HepG2 (cell line): ENCODE measurements around the gene VPS13D. TPM values are rescaled to one million over a fixed set of nuclear protein-coding genes. Genes with fewer than 3 reads are reported as not detected.

ENCODE experiments used
- ATAC-seq: fragments of 200-7000 bp; cut with Tn5 transposase; 3 replicates; pipeline ENCODE4 v1.9.1; 2020; ENCODE audit warnings: mild to moderate bottlenecking, moderate library complexity
- BruUV-seq: library from RNA; stranded (reverse); fragments of 400-500 nt; replicated peaks from 2 replicates; lab custom pipeline; 2021; lab: Mats Ljungman, UMichigan
- CTCF ChIA-PET: fragments of 300-600 bp; formaldehyde crosslinking; extraction: SDS; loops from one replicate; lab custom pipeline; 2021; ENCODE audit warnings: low total read pairs, inconsistent platforms, low intra/inter-chr PET ratio; lab: Yijun Ruan, JAX
- POLR2A ChIA-PET: fragments of 350-600 bp; sonication (Branson Sonifier 250); formaldehyde crosslinking; loops from one replicate; lab custom pipeline; 2020; ENCODE audit warnings: antibody characterized with exemption, inconsistent platforms; lab: Yijun Ruan, JAX
- DNase-seq: peaks from one replicate; pipeline ENCODE4 v3.0.0-alpha.2; 2015; ENCODE audit warnings: low spot score
- FAIRE-seq: peaks from 3 replicates; lab custom pipeline; 2011; peaks lifted over from hg19 to GRCh38; lab: Jason Lieb, UNC
- H2AFZ ChIP-seq: one replicate; pipeline ENCODE4 v1.6.1; 2011; ENCODE audit warnings: low read length, inconsistent platforms
- H3K27ac ChIP-seq: fragments of 300-600 bp; 3 replicates; pipeline ENCODE4 v1.8.0; 2011; ENCODE audit warnings: mixed run types, mild to moderate bottlenecking, mixed read lengths, low read length, inconsistent platforms; ENCODE audit not compliant: insufficient read depth; ENCODE audit errors: extremely low read length
- H3K27me3 ChIP-seq, 2 experiments: fragments of 200-600 bp in 1 of 2; 2 replicates in 1 of 2; 3 replicates in 1 of 2; pipeline versions ENCODE4 v1.6.0 to v1.8.0; 2011; ENCODE audit warnings: low read length in 2 of 2, mild to moderate bottlenecking in 2 of 2, moderate library complexity in 2 of 2, inconsistent platforms in 1 of 2; ENCODE audit not compliant: insufficient read depth in 2 of 2, control insufficient read depth in 1 of 2
- H3K36me3 ChIP-seq, 2 experiments: fragments of 200-600 bp in 1 of 2; replicated peaks in 1 of 2; 2 replicates in 1 of 2; 3 replicates in 1 of 2; pipeline versions ENCODE4 v1.5.1 to v1.8.0; 2011; ENCODE audit warnings: low read length in 2 of 2, inconsistent platforms in 1 of 2; ENCODE audit not compliant: insufficient read depth in 2 of 2, control insufficient read depth in 1 of 2
- H3K4me1 ChIP-seq: 2 replicates; pipeline ENCODE4 v1.5.1; 2012; ENCODE audit warnings: low read length, inconsistent platforms; ENCODE audit not compliant: insufficient read depth
- H3K4me2 ChIP-seq: 2 replicates; pipeline ENCODE4 v1.6.0; 2011; ENCODE audit warnings: low read depth, low read length, inconsistent platforms
- H3K4me3 ChIP-seq, 3 experiments: fragments of 200-600 bp in 1 of 3; sonication (generic), shearing (Covaris generic) in 1 of 3; replicated peaks in 1 of 3; 2 replicates each; pipeline ENCODE4 v1.5.1; 2011 to 2016; ENCODE audit warnings: low read length in 3 of 3, inconsistent platforms in 2 of 3, low read depth in 2 of 3, mild to moderate bottlenecking in 2 of 3, control low read depth in 1 of 3, mixed read lengths in 1 of 3; ENCODE audit not compliant: insufficient read depth in 1 of 3
- H3K79me2 ChIP-seq: one replicate; pipeline ENCODE4 v1.6.1; 2011; ENCODE audit warnings: low read length, inconsistent platforms; ENCODE audit not compliant: insufficient read depth
- H3K9ac ChIP-seq: 2 replicates; pipeline ENCODE4 v1.6.0; 2011; ENCODE audit warnings: mild to moderate bottlenecking, low read depth, low read length, inconsistent platforms; ENCODE audit not compliant: insufficient read depth
- H3K9me3 ChIP-seq: 2 replicates; pipeline ENCODE4 v1.5.1; 2012; ENCODE audit warnings: mild to moderate bottlenecking, low read length
- H4K20me1 ChIP-seq: 2 replicates; pipeline ENCODE4 v1.6.0; 2011; ENCODE audit warnings: inconsistent platforms, mild to moderate bottlenecking, low read length, moderate library complexity; ENCODE audit not compliant: insufficient read depth
- HOXA5 ChIP-seq: sonication (generic); formaldehyde crosslinking; IDR thresholded peaks from 2 replicates; pipeline ENCODE4 v1.4.0; 2020; ENCODE audit warnings: missing genetic modification reagents
- TBP ChIP-seq: sonication (generic); formaldehyde crosslinking; IDR thresholded peaks from 2 replicates; pipeline ENCODE4 v1.5.0; 2020; ENCODE audit warnings: missing genetic modification reagents
- ZBTB21 ChIP-seq: sonication (generic); formaldehyde crosslinking; IDR thresholded peaks from 2 replicates; pipeline ENCODE4 v1.4.0; 2020; ENCODE audit warnings: missing genetic modification reagents
- ZNF136 ChIP-seq: sonication (generic); formaldehyde crosslinking; IDR thresholded peaks from 2 replicates; pipeline ENCODE4 v1.8.1; 2022; ENCODE audit warnings: low read depth, mild to moderate bottlenecking, moderate library complexity, missing genetic modification reagents
- ZNF615 ChIP-seq: sonication (generic); formaldehyde crosslinking; IDR thresholded peaks from 2 replicates; pipeline ENCODE4 v1.5.0; 2020; ENCODE audit warnings: mild to moderate bottlenecking, missing genetic modification reagents, borderline replicate concordance
- ZNF616 ChIP-seq: sonication (generic); formaldehyde crosslinking; IDR thresholded peaks from 2 replicates; pipeline ENCODE4 v1.5.0; 2020; ENCODE audit warnings: low read depth, mild to moderate bottlenecking, missing genetic modification reagents
- ZNF660 ChIP-seq: sonication (generic); formaldehyde crosslinking; IDR thresholded peaks from 2 replicates; pipeline ENCODE4 v1.5.1; 2020; ENCODE audit warnings: mild to moderate bottlenecking, low read depth, missing genetic modification reagents, borderline replicate concordance
- ZNF891 ChIP-seq: sonication (generic); formaldehyde crosslinking; IDR thresholded peaks from 2 replicates; pipeline ENCODE4 v1.5.0; 2020; ENCODE audit warnings: mild to moderate bottlenecking, missing genetic modification reagents
- WGBS: methylation state at CpG from one replicate; pipeline ENCODE4 v1.1.6; 2017; ENCODE audit warnings: low lambda C conversion rate; 5-methylcytosine and 5-hydroxymethylcytosine counted together
- in situ Hi-C: cut with HindIII; loops from 2 replicates; pipeline ENCODE4 v1.10.0; 2017; ENCODE audit warnings: low pct_unique_long_range_greater_than_20kb; ENCODE audit not compliant: extremely low pct_ligation_motif_present
- intact Hi-C: fragments of 100-400 bp; cut with micrococcal nuclease; formaldehyde crosslinking; loops from one replicate; pipeline ENCODE4 v1.10.0; 2022; ENCODE audit not compliant: unreplicated experiment
- polyA plus RNA-seq, 8 experiments: library from polyadenylated mRNA; depleted of rRNA in 3 of 8; stranded (reverse) in 7 of 8; unstranded in 1 of 8; fragments of >200 nt; fragmentation: Illumina TruSeq in 4 of 8; extraction: Trizol in 4 of 8; gene quantifications; 2 replicates each; pipeline versions ENCODE4 v1.2.1 to v1.2.3, GENCODE V29; 2011 to 2016; ENCODE audit warnings: low read depth in 4 of 8, missing spikeins in 1 of 8, mixed read lengths in 1 of 8; ENCODE audit not compliant: insufficient read depth in 1 of 8
- total RNA-seq, 5 experiments: library from RNA; depleted of rRNA; stranded (reverse); fragments of >200 nt; fragmentation: Illumina TruSeq; extraction: Trizol; gene quantifications; 2 replicates each; pipeline ENCODE4 v1.2.3, GENCODE V29; 2016; ENCODE audit warnings: low read depth in 1 of 5
- TF ChIP-seq, protein P1 (sequence below): sonication (generic); formaldehyde crosslinking; IDR thresholded peaks from 2 replicates; pipeline ENCODE4 v1.5.0; 2020; ENCODE audit warnings: missing genetic modification reagents
- TF ChIP-seq, protein P2 (sequence below): IDR thresholded peaks from 2 replicates; pipeline ENCODE4 v1.6.1; 2016; ENCODE audit warnings: low read depth
- TF ChIP-seq, protein P3 (sequence below): sonication (generic); formaldehyde crosslinking; conservative IDR thresholded peaks from 2 replicates; pipeline ENCODE4 v1.5.0; 2020; ENCODE audit warnings: missing genetic modification reagents
- TF ChIP-seq, protein P4 (sequence below): sonication (generic); formaldehyde crosslinking; IDR thresholded peaks from 2 replicates; pipeline ENCODE4 v1.5.0; 2020; ENCODE audit warnings: mild to moderate bottlenecking, missing genetic modification reagents
- TF ChIP-seq, protein P5 (sequence below): IDR thresholded peaks from 2 replicates; pipeline ENCODE4 v1.6.1; 2016; ENCODE audit warnings: missing compliant biosample characterization, missing genetic modification reagents, borderline replicate concordance
- TF ChIP-seq, protein P6 (sequence below): sonication (generic); formaldehyde crosslinking; IDR thresholded peaks from 2 replicates; pipeline ENCODE4 v1.9.0; 2022; ENCODE audit warnings: low read depth, missing genetic modification reagents

The VPS13D gene
- total and polyA plus RNA-seq, 2 of the 13 experiments (the other 11 are each of a cell fraction or from before 2014, with no cell fraction given) = 8.6 to 13.9 TPM

DNA sequence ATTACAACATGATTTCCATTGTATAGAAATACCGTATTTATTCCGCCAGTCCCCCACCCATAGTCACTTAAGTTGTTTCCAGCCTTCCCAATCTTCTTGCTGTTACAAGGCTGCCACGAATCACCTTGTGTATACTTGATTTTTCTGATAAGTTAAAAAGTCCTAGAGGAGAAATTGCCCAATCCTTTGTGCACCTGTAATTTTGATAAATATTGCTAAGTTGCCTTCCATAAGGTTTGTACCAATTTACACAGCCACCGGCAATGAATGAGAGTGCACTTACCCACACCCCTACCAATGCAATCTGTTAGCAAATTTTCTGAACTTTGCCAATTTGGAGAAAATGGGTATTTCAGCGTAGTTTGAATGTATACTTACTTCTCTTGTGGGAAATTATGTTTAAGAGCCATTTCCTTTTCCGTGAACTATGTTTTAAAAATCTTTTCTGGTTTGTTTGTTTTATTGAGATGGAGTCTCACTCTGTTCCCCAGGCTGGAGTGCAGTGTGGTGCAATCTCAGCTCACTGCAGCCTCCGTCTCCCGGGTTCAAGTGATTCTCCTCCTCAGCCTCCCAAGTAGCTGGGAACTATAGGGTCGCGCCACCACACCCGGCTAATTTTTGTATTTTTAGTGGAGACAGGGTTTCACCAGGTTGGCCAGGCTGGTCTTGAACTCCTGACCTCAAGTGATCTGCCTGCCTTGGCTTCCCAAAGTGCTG, 300.8 kb downstream of the VPS13D start:
- H3K9me3 ChIP-seq = no peaks in the 10 kb centered on the region
- 79% methylated on average over 11 of the region's 11 CpGs for WGBS
- CTCF ChIA-PET = no interaction called here
- POLR2A ChIA-PET = interaction anchor here (1.3 to 9.3 kb wide), 4 partner anchors 79 to 129 kb away, joined by 4 to 220 read pairs (median 20); partner anchors contain the start of gene DHRS3
- no peak overlapping the region for H3K4me2 ChIP-seq
- H3K36me3 ChIP-seq = no peaks in the 10 kb centered on the region
- DNase-seq = no peak
- peaks cover 74% of the 10 kb centered on the region for H3K4me1 ChIP-seq
- no peak for ATAC-seq
- H3K4me3 ChIP-seq = no peak overlapping the region
- H3K9ac ChIP-seq = no peak overlapping the region
- H3K79me2 ChIP-seq = no peaks in the 10 kb centered on the region
- no peak overlapping the region for H2AFZ ChIP-seq
- no peaks in the 10 kb centered on the region for H4K20me1 ChIP-seq
- in situ Hi-C loops = no loop called here
- intact Hi-C loops = no loop called here
- no peak for FAIRE-seq
- no TSS peak for BruUV-seq
- no peaks in the 10 kb centered on the region for H3K27me3 ChIP-seq
- no peak overlapping the region for H3K27ac ChIP-seq
- TF ChIP-seq ZNF616 (CRISPR knock-in tag) (no peak), ZNF136 (CRISPR knock-in tag) (no peak), ZNF891 (no peak), HOXA5 (no peak), ZBTB21 (CRISPR knock-in tag) (no peak), TBP (CRISPR knock-in tag) (no peak), ZNF615 (CRISPR knock-in tag) (no peak), ZNF660 (CRISPR knock-in tag) (no peak)
- TF ChIP-seq, protein P1, sequence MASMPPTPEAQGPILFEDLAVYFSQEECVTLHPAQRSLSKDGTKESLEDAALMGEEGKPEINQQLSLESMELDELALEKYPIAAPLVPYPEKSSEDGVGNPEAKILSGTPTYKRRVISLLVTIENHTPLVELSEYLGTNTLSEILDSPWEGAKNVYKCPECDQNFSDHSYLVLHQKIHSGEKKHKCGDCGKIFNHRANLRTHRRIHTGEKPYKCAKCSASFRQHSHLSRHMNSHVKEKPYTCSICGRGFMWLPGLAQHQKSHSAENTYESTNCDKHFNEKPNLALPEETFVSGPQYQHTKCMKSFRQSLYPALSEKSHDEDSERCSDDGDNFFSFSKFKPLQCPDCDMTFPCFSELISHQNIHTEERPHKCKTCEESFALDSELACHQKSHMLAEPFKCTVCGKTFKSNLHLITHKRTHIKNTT (CRISPR knock-in tag) = no peak
- TF ChIP-seq, protein P2, sequence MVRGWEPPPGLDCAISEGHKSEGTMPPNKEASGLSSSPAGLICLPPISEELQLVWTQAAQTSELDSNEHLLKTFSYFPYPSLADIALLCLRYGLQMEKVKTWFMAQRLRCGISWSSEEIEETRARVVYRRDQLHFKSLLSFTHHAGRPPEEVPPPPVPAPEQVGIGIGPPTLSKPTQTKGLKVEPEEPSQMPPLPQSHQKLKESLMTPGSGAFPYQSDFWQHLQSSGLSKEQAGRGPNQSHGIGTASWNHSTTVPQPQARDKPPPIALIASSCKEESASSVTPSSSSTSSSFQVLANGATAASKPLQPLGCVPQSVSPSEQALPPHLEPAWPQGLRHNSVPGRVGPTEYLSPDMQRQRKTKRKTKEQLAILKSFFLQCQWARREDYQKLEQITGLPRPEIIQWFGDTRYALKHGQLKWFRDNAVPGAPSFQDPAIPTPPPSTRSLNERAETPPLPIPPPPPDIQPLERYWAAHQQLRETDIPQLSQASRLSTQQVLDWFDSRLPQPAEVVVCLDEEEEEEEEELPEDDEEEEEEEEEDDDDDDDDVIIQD (CRISPR knock-in tag) = no peak
- TF ChIP-seq, protein P3, sequence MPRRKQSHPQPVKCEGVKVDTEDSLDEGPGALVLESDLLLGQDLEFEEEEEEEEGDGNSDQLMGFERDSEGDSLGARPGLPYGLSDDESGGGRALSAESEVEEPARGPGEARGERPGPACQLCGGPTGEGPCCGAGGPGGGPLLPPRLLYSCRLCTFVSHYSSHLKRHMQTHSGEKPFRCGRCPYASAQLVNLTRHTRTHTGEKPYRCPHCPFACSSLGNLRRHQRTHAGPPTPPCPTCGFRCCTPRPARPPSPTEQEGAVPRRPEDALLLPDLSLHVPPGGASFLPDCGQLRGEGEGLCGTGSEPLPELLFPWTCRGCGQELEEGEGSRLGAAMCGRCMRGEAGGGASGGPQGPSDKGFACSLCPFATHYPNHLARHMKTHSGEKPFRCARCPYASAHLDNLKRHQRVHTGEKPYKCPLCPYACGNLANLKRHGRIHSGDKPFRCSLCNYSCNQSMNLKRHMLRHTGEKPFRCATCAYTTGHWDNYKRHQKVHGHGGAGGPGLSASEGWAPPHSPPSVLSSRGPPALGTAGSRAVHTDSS (CRISPR knock-in tag) = no peak
- TF ChIP-seq, protein P4, sequence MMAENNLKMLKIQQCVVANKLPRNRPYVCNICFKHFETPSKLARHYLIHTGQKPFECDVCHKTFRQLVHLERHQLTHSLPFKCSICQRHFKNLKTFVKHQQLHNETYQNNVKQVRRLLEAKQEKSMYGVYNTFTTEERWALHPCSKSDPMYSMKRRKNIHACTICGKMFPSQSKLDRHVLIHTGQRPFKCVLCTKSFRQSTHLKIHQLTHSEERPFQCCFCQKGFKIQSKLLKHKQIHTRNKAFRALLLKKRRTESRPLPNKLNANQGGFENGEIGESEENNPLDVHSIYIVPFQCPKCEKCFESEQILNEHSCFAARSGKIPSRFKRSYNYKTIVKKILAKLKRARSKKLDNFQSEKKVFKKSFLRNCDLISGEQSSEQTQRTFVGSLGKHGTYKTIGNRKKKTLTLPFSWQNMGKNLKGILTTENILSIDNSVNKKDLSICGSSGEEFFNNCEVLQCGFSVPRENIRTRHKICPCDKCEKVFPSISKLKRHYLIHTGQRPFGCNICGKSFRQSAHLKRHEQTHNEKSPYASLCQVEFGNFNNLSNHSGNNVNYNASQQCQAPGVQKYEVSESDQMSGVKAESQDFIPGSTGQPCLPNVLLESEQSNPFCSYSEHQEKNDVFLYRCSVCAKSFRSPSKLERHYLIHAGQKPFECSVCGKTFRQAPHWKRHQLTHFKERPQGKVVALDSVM = no peak
- TF ChIP-seq, protein P5, sequence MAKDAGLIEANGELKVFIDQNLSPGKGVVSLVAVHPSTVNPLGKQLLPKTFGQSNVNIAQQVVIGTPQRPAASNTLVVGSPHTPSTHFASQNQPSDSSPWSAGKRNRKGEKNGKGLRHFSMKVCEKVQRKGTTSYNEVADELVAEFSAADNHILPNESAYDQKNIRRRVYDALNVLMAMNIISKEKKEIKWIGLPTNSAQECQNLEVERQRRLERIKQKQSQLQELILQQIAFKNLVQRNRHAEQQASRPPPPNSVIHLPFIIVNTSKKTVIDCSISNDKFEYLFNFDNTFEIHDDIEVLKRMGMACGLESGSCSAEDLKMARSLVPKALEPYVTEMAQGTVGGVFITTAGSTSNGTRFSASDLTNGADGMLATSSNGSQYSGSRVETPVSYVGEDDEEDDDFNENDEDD (CRISPR knock-in tag) = no peak
- TF ChIP-seq, protein P6, sequence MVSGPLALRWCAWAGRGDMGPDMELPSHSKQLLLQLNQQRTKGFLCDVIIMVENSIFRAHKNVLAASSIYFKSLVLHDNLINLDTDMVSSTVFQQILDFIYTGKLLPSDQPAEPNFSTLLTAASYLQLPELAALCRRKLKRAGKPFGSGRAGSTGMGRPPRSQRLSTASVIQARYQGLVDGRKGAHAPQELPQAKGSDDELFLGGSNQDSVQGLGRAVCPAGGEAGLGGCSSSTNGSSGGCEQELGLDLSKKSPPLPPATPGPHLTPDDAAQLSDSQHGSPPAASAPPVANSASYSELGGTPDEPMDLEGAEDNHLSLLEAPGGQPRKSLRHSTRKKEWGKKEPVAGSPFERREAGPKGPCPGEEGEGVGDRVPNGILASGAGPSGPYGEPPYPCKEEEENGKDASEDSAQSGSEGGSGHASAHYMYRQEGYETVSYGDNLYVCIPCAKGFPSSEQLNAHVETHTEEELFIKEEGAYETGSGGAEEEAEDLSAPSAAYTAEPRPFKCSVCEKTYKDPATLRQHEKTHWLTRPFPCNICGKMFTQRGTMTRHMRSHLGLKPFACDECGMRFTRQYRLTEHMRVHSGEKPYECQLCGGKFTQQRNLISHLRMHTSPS = no peak
